Measurements from ENCODE around the gene MYL10. TPM values are rescaled to one million over a fixed set of nuclear protein-coding genes. Genes with fewer than 3 reads are reported as not detected.

Gene MYL10
- total RNA-seq, 1 experiment from 2014 or later = not detected

- Histone ChIP-seq H3K27me3 (ENCODE audit: insufficient read depth, low read depth) (no peaks in the 10 kb centered on the region), H3K36me3 (ENCODE audit: low read depth) (no peaks in the 10 kb centered on the region), H3F3A (ENCODE audit: insufficient read depth, low read depth) (no peaks in the 10 kb centered on the region), H3K9me3 (ENCODE audit: insufficient read depth, low read depth) (no peaks in the 10 kb centered on the region), H4K20me1 (ENCODE audit: insufficient read depth) (no peaks in the 10 kb centered on the region), H2AFZ (no peak overlapping the region), H3K79me2 (ENCODE audit: low read depth) (no peaks in the 10 kb centered on the region), H3K27ac (no peak overlapping the region), H3K9me2 (ENCODE audit: insufficient read depth) (no peaks in the 10 kb centered on the region), H3K4me2 (no peak overlapping the region), H3K4me1 (replicated peaks; ENCODE audit: insufficient read depth) (peaks cover 15% of the 10 kb centered on the region), H3K4me3 (no peak overlapping the region)
- ChIA-PET CTCF (no interaction called here), POLR2A (ENCODE audit: unreplicated experiment) (no interaction called here)
- BruUV-seq (replicated peaks) = no TSS peak
- TF ChIP-seq EZH2 (IDR thresholded peaks at IDR 0.05; ENCODE audit: low read depth) (no peak), CTCF (conservative IDR thresholded peaks at IDR 0.05) (no peak)
- DNase-seq = no peak
- intact Hi-C loops (cut with micrococcal nuclease; ENCODE audit: unreplicated experiment) = loop anchor here (5.0 kb wide), 1 partner anchor 108 kb away; no protein-coding TSS in a partner anchor
Measured at GRCh38 chr7:101618916-101619315, 10.2 kb downstream of the MYL10 start.

GRCh38 chr7:101618207-101618839 lies 10.8 kb downstream of the MYL10 start:
- Histone ChIP-seq H3K79me2 (ENCODE audit: low read depth) (no peaks in the 10 kb centered on the region), H3K4me2 (no peak overlapping the region), H3K27ac (no peak overlapping the region), H3K9me2 (ENCODE audit: insufficient read depth) (no peaks in the 10 kb centered on the region), H3K4me1 (replicated peaks; ENCODE audit: insufficient read depth) (peaks cover 15% of the 10 kb centered on the region), H3K4me3 (no peak overlapping the region), H2AFZ (no peak overlapping the region), H3K36me3 (ENCODE audit: low read depth) (no peaks in the 10 kb centered on the region), H4K20me1 (ENCODE audit: insufficient read depth) (no peaks in the 10 kb centered on the region), H3K9me3 (ENCODE audit: insufficient read depth, low read depth) (no peaks in the 10 kb centered on the region), H3F3A (ENCODE audit: insufficient read depth, low read depth) (no peaks in the 10 kb centered on the region), H3K27me3 (ENCODE audit: insufficient read depth, low read depth) (no peaks in the 10 kb centered on the region)
- no peak for DNase-seq
- TF ChIP-seq EZH2 (IDR thresholded peaks at IDR 0.05; ENCODE audit: low read depth) (no peak), CTCF (conservative IDR thresholded peaks at IDR 0.05) (no peak)
- ChIA-PET CTCF (no interaction called here), POLR2A (ENCODE audit: unreplicated experiment) (no interaction called here)
- no TSS peak for BruUV-seq (replicated peaks)
- intact Hi-C loops (cut with micrococcal nuclease; ENCODE audit: unreplicated experiment) = loop anchor here (5.0 kb wide), 1 partner anchor 109 kb away; no protein-coding TSS in a partner anchor

- ChIA-PET POLR2A (ENCODE audit: unreplicated experiment) (no interaction called here), CTCF (no interaction called here)
- Histone ChIP-seq H3F3A (ENCODE audit: insufficient read depth, low read depth) (no peaks in the 10 kb centered on the region), H4K20me1 (ENCODE audit: insufficient read depth) (no peaks in the 10 kb centered on the region), H3K9me3 (ENCODE audit: insufficient read depth, low read depth) (no peaks in the 10 kb centered on the region), H3K4me2 (no peak overlapping the region), H3K9me2 (ENCODE audit: insufficient read depth) (no peaks in the 10 kb centered on the region), H3K4me3 (no peak overlapping the region), H3K36me3 (ENCODE audit: low read depth) (no peaks in the 10 kb centered on the region), H3K27me3 (ENCODE audit: insufficient read depth, low read depth) (no peaks in the 10 kb centered on the region), H3K79me2 (ENCODE audit: low read depth) (no peaks in the 10 kb centered on the region), H2AFZ (no peak overlapping the region), H3K27ac (no peak overlapping the region), H3K4me1 (replicated peaks; ENCODE audit: insufficient read depth) (peaks cover 15% of the 10 kb centered on the region)
- intact Hi-C loops (cut with micrococcal nuclease; ENCODE audit: unreplicated experiment) = loop anchor here (5.0 kb wide), 1 partner anchor 110 kb away; no protein-coding TSS in a partner anchor
- TF ChIP-seq EZH2 (IDR thresholded peaks at IDR 0.05; ENCODE audit: low read depth) (no peak), CTCF (conservative IDR thresholded peaks at IDR 0.05) (no peak)
- BruUV-seq (replicated peaks) = no TSS peak
- DNase-seq = no peak
Measured at GRCh38 chr7:101617451-101618206, 11.5 kb downstream of the MYL10 start.
